Measurements from ENCODE around the gene IVNS1ABP.
A peak's percentile ranks its signal among the peaks of the same experiment; 100 is the strongest.
"Not testable (repeated sequence)": the region's sequence is repeated elsewhere in the genome, so short reads cannot be mapped to it uniquely, and the experiment has no call there.

The IVNS1ABP gene

DNA sequence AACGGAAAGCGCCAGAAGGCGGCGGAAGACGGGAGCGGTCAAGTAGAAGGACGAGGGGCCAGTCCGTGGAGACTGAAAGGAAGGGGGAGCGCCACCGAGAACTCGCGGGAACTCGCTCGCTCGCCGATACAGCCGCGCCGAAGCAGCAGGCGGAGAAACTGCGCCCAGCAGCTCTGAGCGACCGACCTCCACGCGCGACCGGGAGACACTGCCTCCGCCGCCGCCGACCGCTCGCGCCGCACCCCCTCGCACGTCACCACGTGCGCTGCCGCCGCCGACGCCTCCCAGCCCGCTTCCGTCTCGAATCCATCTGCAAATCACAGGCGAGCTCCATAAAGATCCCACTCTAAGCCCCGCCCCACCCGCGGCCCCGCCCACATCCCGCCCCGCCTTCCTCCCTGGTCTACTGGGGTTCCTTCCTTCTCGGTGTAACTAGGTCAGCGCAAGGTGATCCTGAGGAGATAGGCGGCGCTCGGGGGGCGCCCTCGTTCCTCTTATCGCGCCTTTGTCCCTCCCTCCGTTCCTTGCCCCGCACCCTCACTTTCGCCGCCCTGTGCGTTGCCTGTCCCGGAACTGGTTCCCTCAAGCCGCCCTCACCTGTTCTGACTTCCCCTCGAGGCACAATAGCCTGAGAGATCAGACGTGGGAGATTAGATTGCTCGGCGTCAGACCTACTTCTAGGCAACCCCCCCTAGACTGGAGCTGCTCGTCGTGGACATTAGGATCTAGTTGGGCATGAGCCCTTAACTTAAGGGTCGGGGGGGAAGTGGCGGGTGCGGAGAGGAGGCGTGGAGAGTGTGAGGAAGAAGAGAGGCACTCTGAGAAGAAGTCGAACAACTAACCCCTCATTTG lies at the start of gene IVNS1ABP:
Gene IVNS1ABP (minus strand): TSS at position 210 of the 852 bp plus-strand sequence. CDS start 7,750 bp downstream, outside the sequence.
- FAIRE-seq: no peak
- TF ChIP-seq, protein P1, sequence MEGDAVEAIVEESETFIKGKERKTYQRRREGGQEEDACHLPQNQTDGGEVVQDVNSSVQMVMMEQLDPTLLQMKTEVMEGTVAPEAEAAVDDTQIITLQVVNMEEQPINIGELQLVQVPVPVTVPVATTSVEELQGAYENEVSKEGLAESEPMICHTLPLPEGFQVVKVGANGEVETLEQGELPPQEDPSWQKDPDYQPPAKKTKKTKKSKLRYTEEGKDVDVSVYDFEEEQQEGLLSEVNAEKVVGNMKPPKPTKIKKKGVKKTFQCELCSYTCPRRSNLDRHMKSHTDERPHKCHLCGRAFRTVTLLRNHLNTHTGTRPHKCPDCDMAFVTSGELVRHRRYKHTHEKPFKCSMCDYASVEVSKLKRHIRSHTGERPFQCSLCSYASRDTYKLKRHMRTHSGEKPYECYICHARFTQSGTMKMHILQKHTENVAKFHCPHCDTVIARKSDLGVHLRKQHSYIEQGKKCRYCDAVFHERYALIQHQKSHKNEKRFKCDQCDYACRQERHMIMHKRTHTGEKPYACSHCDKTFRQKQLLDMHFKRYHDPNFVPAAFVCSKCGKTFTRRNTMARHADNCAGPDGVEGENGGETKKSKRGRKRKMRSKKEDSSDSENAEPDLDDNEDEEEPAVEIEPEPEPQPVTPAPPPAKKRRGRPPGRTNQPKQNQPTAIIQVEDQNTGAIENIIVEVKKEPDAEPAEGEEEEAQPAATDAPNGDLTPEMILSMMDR (IDR thresholded peaks at IDR 0.05; ENCODE audit: insufficient read depth, missing control alignments): peak; percentile 56
- peak; percentile 93 for DNase-seq (ENCODE audit: insufficient read length, low spot score)

DNA sequence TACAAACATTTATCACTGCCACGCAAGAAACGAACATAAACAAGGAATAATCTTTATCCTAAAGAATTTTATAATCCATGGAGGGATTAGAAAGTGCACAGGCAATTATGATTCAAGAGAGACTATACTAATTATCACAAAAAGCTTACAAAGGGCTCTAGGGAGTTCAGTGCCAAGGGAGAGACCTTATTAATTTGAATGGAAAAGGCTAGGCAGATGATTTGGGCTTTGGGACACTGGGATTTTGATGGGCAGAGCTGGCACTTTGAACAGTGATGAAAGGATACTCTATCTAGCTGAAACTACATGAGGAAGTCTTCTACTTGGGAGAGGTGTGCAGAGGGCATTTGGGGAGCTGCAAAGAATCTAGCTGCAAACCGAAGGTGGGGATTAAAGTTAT lies 48.9 kb upstream of the IVNS1ABP start:
- TF ChIP-seq, protein P1 (IDR thresholded peaks at IDR 0.05; ENCODE audit: insufficient read depth, missing control alignments): no peak
- DNase-seq (ENCODE audit: insufficient read length, low spot score) (no peak), FAIRE-seq (peak; percentile 83)

DNA sequence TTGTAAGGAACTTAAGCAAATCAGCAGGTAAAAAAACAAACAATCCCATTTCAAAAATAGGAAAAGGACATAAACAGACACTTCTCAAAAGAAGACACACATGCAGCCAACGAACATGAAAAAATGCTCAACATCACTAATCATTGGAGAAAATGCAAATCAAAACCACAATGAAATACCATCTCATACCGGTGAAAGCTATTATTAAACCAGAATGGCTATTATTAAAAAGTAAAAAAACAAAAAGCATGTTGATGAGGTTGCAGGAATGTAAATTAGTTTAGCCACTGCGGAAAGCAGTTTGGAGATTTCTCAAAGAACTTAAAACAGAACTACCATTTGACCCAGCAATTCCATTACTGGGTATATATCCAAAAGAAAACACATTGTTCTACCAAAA lies 47.5 kb upstream of the IVNS1ABP start:
- peak; percentile 35 for FAIRE-seq
- not testable (repeated sequence) for DNase-seq (ENCODE audit: insufficient read length, low spot score)

DNA sequence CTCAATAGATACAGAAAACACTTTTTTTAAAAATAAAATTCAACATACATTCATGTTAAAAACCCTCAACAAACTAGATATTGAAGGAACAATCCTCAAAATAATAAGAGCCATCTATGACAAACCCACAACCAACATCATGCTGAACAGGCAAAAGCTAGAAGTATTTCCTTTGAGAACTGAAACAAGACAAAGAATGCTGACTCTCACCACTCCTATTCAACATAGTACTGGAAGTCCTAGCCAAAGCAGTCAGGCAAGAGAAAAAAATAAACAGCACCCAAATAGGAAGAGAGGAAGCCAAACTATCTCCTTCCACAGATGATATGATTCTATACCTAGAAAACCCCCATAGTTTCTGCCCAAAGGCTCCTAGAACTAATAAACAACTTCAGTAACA lies 46.2 kb upstream of the IVNS1ABP start:
- DNase-seq (ENCODE audit: insufficient read length, low spot score) (no peak), FAIRE-seq (no peak)
- TF ChIP-seq, protein P1 (IDR thresholded peaks at IDR 0.05; ENCODE audit: insufficient read depth, missing control alignments): no peak

DNA sequence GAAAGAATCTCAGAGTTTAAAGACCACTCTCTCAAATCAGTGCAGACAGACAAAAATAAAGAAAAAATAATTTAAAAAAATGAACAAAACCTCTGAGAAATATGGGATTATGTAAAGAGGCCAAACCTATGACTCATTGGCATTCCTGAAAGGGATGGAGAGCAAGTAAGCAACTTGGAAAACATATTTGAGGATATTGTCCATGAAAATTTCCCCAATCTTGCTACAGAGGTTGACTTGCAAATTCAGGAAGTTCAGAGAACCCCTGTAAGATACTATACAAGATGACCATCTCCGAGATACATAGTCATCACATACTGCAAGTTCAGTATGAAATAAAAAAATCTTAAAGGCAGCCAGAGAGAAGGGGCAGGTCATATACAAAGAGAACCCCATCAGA lies 43.7 kb upstream of the IVNS1ABP start:
- FAIRE-seq (no peak), DNase-seq (ENCODE audit: insufficient read length, low spot score) (no peak)
- TF ChIP-seq, protein P1 (IDR thresholded peaks at IDR 0.05; ENCODE audit: insufficient read depth, missing control alignments): no peak

DNA sequence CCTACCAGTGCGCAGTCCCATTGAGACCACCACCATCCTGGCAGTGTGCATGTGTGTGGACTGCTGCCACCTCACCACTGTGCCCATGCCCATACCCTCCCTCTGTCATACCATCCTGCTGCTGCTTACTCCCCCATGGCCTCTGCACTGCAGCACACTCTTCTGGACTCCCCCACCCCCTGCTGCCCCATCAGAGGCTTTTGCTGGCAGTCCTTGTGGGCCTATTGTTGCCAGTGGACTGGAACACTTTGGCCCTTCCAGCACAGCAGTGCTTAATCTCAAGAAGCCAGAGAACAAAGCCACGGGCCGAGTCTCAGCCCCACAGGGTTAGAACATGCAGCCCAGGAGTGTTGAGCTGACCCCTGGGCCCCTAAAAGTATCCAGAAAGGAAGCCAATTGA lies 41.9 kb upstream of the IVNS1ABP start:
- FAIRE-seq (no peak), DNase-seq (ENCODE audit: insufficient read length, low spot score) (no peak)
- TF ChIP-seq, protein P1 (IDR thresholded peaks at IDR 0.05; ENCODE audit: insufficient read depth, missing control alignments): no peak

DNA sequence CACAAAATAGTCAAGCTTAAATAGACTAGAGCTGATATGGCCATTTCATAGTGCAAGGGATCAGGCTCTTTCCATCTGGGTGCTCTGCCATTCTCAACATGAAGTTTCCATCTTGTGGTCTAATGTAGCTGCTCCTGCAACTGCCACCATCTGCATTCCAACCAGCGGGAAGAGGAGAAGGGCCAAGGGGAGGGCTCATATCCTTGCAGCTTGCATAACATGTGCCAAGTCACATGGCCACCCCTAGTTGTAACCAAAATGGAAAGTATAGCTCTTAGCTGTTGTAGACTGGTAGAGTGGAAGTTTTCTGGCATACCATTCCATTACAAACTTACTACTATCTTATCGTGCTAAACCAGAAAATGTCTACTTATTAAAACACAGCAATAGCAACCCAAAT lies 38.9 kb upstream of the IVNS1ABP start:
- TF ChIP-seq, protein P1 (IDR thresholded peaks at IDR 0.05; ENCODE audit: insufficient read depth, missing control alignments): no peak
- FAIRE-seq: no peak

More for the DNA sequence above, 38.9 kb upstream of the IVNS1ABP start:
- no peak for DNase-seq (ENCODE audit: insufficient read length, low spot score)

All from D721Med (cell line).